Dendritic cell treated with granulocyte-macrophage colony-stimulating factor and Interleukin-4, amounts not matched to agents 40 ng/mL and 50 ng/mL, for 4 days (primary cell): ENCODE results near the gene FGF3.
"Not testable (repeated sequence)": the region's sequence is repeated elsewhere in the genome, so short reads cannot be mapped to it uniquely, and the experiment has no call there.

Experiments used
- H3K27ac Mint-ChIP-seq: one replicate; pipeline ENCODE4 v1.8.0; 2022; ENCODE audit warnings: mild to moderate bottlenecking, mixed read lengths
- H3K27me3 Mint-ChIP-seq: one replicate; pipeline ENCODE4 v1.8.0; 2022; ENCODE audit warnings: mild to moderate bottlenecking, mixed read lengths
- H3K36me3 Mint-ChIP-seq: one replicate; pipeline ENCODE4 v1.8.0; 2022; ENCODE audit warnings: low read depth, mixed read lengths
- H3K4me1 Mint-ChIP-seq: one replicate; pipeline ENCODE4 v1.8.0; 2022; ENCODE audit warnings: low read depth, mixed read lengths
- H3K4me3 Mint-ChIP-seq: one replicate; pipeline ENCODE4 v1.8.0; 2022; ENCODE audit warnings: mild to moderate bottlenecking, moderate library complexity, mixed read lengths
- H3K9me3 Mint-ChIP-seq: one replicate; pipeline ENCODE4 v1.8.0; 2022; ENCODE audit warnings: mixed read lengths
- intact Hi-C: fragments of 100-400 bp; cut with micrococcal nuclease; formaldehyde crosslinking; loops from one replicate; pipeline ENCODE4 v1.15.0; 2022

Gene FGF3

DNA sequence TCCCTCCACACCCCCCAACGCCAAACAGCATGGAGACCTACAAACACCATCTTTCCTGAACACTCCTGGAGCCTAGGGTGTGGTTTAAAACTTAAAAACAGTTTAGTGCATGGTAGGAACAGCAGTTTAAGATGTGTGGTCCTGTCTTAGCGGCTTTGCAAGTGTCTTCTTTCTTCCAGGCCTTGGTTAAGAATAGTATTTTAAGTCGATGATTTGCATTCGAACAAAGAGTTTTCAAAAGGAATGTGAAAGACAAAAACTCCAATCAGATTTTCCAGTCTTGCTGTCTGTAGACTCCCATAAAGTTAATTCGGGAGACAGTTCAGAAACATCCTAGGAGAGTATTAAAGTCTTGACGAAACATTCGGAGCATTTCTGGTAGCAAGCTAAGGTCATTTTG is 47.8 kb downstream of the FGF3 start:
- H3K4me1 Mint-ChIP-seq = no peaks in the 10 kb centered on the region

GRCh38 chr11:69770540-69770939 is 48.7 kb downstream of the FGF3 start:
- H3K36me3 Mint-ChIP-seq = no peaks in the 10 kb centered on the region
- H3K27ac Mint-ChIP-seq = no peak overlapping the region
- H3K27me3 Mint-ChIP-seq = peaks cover 46% of the 10 kb centered on the region
- intact Hi-C loops = no loop called here
- no peaks in the 10 kb centered on the region for H3K9me3 Mint-ChIP-seq
- H3K4me3 Mint-ChIP-seq = no peak overlapping the region
- no peaks in the 10 kb centered on the region for H3K4me1 Mint-ChIP-seq

More for the DNA sequence above, 47.8 kb downstream of the FGF3 start:
- Mint-ChIP-seq H3K27ac (no peak overlapping the region), H3K27me3 (peaks cover 55% of the 10 kb centered on the region), H3K36me3 (no peaks in the 10 kb centered on the region), H3K9me3 (no peaks in the 10 kb centered on the region), H3K4me3 (no peak overlapping the region)
- intact Hi-C loops = no loop called here

- Mint-ChIP-seq H3K4me3 (no peak overlapping the region), H3K4me1 (no peaks in the 10 kb centered on the region), H3K27me3 (peaks cover 14% of the 10 kb centered on the region), H3K36me3 (no peaks in the 10 kb centered on the region), H3K27ac (no peak overlapping the region), H3K9me3 (no peaks in the 10 kb centered on the region)
- intact Hi-C loops = no loop called here
Observed at GRCh38 chr11:69765498-69765995, 53.7 kb downstream of the FGF3 start.

DNA sequence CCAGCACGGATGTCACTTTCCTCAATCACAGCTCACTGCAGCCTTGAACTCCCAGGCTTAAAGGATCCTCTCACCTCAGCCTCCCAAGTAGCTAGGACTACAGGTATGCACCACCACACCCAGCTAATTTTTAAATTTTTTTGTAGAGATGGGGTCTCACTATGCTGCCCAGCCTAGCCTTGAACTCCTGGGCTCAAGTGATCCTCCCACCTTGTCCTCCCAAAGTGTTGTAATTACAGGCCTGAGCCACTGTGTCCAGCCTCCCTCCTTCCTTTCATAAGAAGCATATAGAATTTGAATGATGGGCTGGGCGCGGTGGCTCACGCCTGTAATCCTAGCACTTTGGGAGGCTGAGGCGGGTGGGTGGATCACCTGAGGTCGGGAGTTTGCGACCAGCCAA is 54.3 kb downstream of the FGF3 start:
- H3K9me3 Mint-ChIP-seq, H3K4me1 Mint-ChIP-seq, H3K36me3 Mint-ChIP-seq, intact Hi-C loops, H3K27ac Mint-ChIP-seq, H3K4me3 Mint-ChIP-seq: not testable (repeated sequence)
- peaks cover 13% of the 10 kb centered on the region for H3K27me3 Mint-ChIP-seq

DNA sequence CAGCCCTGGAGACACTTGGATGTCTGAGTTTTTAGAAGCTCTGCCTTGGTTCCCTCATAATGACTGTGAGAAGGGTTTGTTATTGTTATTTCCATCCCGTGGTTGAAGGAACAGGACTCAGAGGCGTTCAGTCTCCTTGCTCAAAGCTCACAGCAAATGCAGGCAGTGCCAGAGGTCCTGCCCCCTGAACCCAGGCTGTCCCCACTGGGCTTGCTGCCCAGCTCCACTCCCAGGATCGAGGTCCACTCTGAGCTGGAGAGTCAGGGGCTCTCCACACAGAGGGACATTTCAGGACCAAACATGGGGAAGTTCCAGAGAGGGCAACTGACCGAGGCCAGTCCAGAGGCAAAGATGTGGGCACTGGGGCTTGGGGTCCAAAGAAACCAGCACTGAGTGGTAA is 58.9 kb downstream of the FGF3 start:
- Mint-ChIP-seq H3K4me1 (no peaks in the 10 kb centered on the region), H3K27ac (no peak overlapping the region), H3K4me3 (no peak overlapping the region), H3K36me3 (no peaks in the 10 kb centered on the region), H3K9me3 (no peaks in the 10 kb centered on the region), H3K27me3 (peaks cover 7% of the 10 kb centered on the region)
- intact Hi-C loops = no loop called here
